CD14-positive monocyte (primary cell): Measurements from ENCODE around the gene PLAU. TPM values are rescaled to one million over a fixed set of nuclear protein-coding genes. Genes with fewer than 3 reads are reported as not detected.
A peak's percentile ranks its signal among the peaks of the same experiment; 100 is the strongest.

ENCODE experiments used
- DNase-seq, 3 donors: peaks; one replicate each; pipeline ENCODE4 v3.0.0-alpha.2; 2011 to 2022
- H2AFZ ChIP-seq: 2 replicates; pipeline ENCODE4 v1.6.0; 2012; ENCODE audit warnings: mild to moderate bottlenecking, low read depth, low read length, inconsistent platforms; ENCODE audit not compliant: insufficient read depth, poor library complexity, severe bottlenecking
- H3K27ac ChIP-seq, 2 donors: 1 replicate in 1 of 2; 2 replicates in 1 of 2; pipeline ENCODE4 v1.5.1; 2012 to 2013; ENCODE audit warnings: low read length in 2 of 2, control low read depth in 1 of 2, inconsistent platforms in 1 of 2, low read depth in 1 of 2, mild to moderate bottlenecking in 1 of 2
- H3K27me3 ChIP-seq, 2 donors: one replicate each; pipeline versions ENCODE4 v1.6.0 to v1.6.1; 2011 to 2013; ENCODE audit warnings: low read length in 2 of 2; ENCODE audit not compliant: control insufficient read depth in 2 of 2, insufficient read depth in 2 of 2
- H3K36me3 ChIP-seq, 2 donors: replicated peaks in 1 of 2; 1 replicate in 1 of 2; 2 replicates in 1 of 2; pipeline versions ENCODE4 v1.5.1 to v1.6.1; 2012 to 2013; ENCODE audit warnings: low read length in 2 of 2, control low read depth in 1 of 2, inconsistent platforms in 1 of 2, mild to moderate bottlenecking in 1 of 2; ENCODE audit not compliant: insufficient read depth in 2 of 2, control insufficient read depth in 1 of 2
- H3K4me1 ChIP-seq, 2 donors: 1 replicate in 1 of 2; 2 replicates in 1 of 2; pipeline versions ENCODE4 v1.5.1 to v1.6.1; 2012 to 2013; ENCODE audit warnings: low read length in 2 of 2, control low read depth in 1 of 2, inconsistent platforms in 1 of 2, mild to moderate bottlenecking in 1 of 2, moderate library complexity in 1 of 2; ENCODE audit not compliant: insufficient read depth in 2 of 2, control insufficient read depth in 1 of 2
- H3K4me2 ChIP-seq: replicated peaks from 2 replicates; pipeline ENCODE3; 2012; ENCODE audit warnings: low read length, moderate library complexity, mild to moderate bottlenecking; ENCODE audit not compliant: poor library complexity, severe bottlenecking; ENCODE audit errors: extremely low read depth
- H3K4me3 ChIP-seq, 3 experiments: fragments of 200-600 bp in 1 of 3; sonication (generic) in 1 of 3; replicated peaks in 1 of 3; 1 replicate in 2 of 3; 2 replicates in 1 of 3; pipeline ENCODE4 v1.5.1; 2011 to 2013; ENCODE audit warnings: low read length in 3 of 3, mild to moderate bottlenecking in 3 of 3, control low read depth in 2 of 3, low read depth in 2 of 3, inconsistent platforms in 1 of 3, moderate library complexity in 1 of 3
- H3K79me2 ChIP-seq: 2 replicates; pipeline ENCODE4 v1.6.0; 2012; ENCODE audit warnings: mild to moderate bottlenecking, control low read depth, inconsistent platforms, low read length, moderate library complexity; ENCODE audit not compliant: insufficient read depth
- H3K9ac ChIP-seq: 2 replicates; pipeline ENCODE4 v1.6.0; 2017; ENCODE audit warnings: low read length, mild to moderate bottlenecking; ENCODE audit not compliant: insufficient read depth, poor library complexity, severe bottlenecking
- H3K9me3 ChIP-seq, 2 donors: replicated peaks in 1 of 2; 1 replicate in 1 of 2; 2 replicates in 1 of 2; pipeline versions ENCODE4 v1.5.1 to v1.6.1; 2012 to 2013; ENCODE audit warnings: low read length in 2 of 2, control low read depth in 1 of 2; ENCODE audit not compliant: control insufficient read depth in 1 of 2, insufficient read depth in 1 of 2
- H4K20me1 ChIP-seq: 2 replicates; pipeline ENCODE4 v1.6.0; 2012; ENCODE audit warnings: mild to moderate bottlenecking, low read length, control low read depth, moderate library complexity; ENCODE audit not compliant: insufficient read depth
- H3K27ac Mint-ChIP-seq, 7 donors: one replicate each; pipeline ENCODE4 v1.8.0; 2020; ENCODE audit warnings: mild to moderate bottlenecking in 7 of 7, mixed read lengths in 7 of 7, moderate library complexity in 6 of 7, inconsistent platforms in 2 of 7
- H3K27me3 Mint-ChIP-seq, 3 donors: one replicate each; pipeline ENCODE4 v1.8.0; 2021 to 2022; ENCODE audit warnings: low read depth in 3 of 3, mild to moderate bottlenecking in 3 of 3, mixed read lengths in 3 of 3, moderate library complexity in 3 of 3, inconsistent platforms in 1 of 3
- H3K36me3 Mint-ChIP-seq, 2 donors: one replicate each; pipeline ENCODE4 v1.8.0; 2020; ENCODE audit warnings: mixed read lengths in 2 of 2, inconsistent platforms in 1 of 2, mild to moderate bottlenecking in 1 of 2
- H3K4me1 Mint-ChIP-seq: one replicate; pipeline ENCODE4 v1.8.0; 2020; ENCODE audit warnings: mild to moderate bottlenecking, mixed read lengths
- H3K4me3 Mint-ChIP-seq, 2 donors: one replicate each; pipeline ENCODE4 v1.8.0; 2020; ENCODE audit warnings: mild to moderate bottlenecking in 2 of 2, mixed read lengths in 2 of 2, moderate library complexity in 1 of 2
- H3K9me3 Mint-ChIP-seq, 7 donors: one replicate each; pipeline ENCODE4 v1.8.0; 2020 to 2022; ENCODE audit warnings: mixed read lengths in 7 of 7, mild to moderate bottlenecking in 6 of 7, moderate library complexity in 6 of 7, inconsistent platforms in 2 of 7
- CTCF ChIP-seq: fragments of 200-600 bp; IDR thresholded peaks from one replicate; pipeline ENCODE4 v1.8.0; 2022; ENCODE audit warnings: antibody characterized with exemption, mild to moderate bottlenecking
- WGBS: methylation state at CpG from one replicate; pipeline ENCODE4 v1.1.5; 2013; ENCODE audit warnings: missing lambda C conversion rate; ENCODE audit not compliant: insufficient coverage; 5-methylcytosine and 5-hydroxymethylcytosine counted together
- intact Hi-C, 2 donors: fragments of 100-400 bp; cut with micrococcal nuclease; formaldehyde crosslinking; loops; one replicate each; pipeline versions ENCODE4 v1.15.0 to v1.15.1; 2023
- polyA plus RNA-seq, 3 donors: library from polyadenylated mRNA; depleted of rRNA in 1 of 3; unstranded in 2 of 3; stranded (reverse) in 1 of 3; fragments of 300-500 nt in 2 of 3; fragments of >200 nt in 1 of 3; fragmentation: Illumina TruSeq in 2 of 3; gene quantifications; 1 replicate in 2 of 3; 2 replicates in 1 of 3; pipeline ENCODE4 v1.2.3, GENCODE V29; 2012 to 2021

The PLAU gene
- polyA plus RNA-seq, 3 donors: 0.16 to 1.5 (median 0.43) TPM

- Histone ChIP-seq H2AFZ (no peak overlapping the region), H3K79me2 (peaks cover 84% of the 10 kb centered on the region), H3K36me3 (peaks cover 20 to 39% of the 10 kb centered on the region in 2 donors), H3K4me3 (no peak overlapping the region), H3K27ac (peak overlapping the region in 1 of 2 donors; percentile 68), H3K27me3 (no peaks in the 10 kb centered on the region), H4K20me1 (peaks cover 41% of the 10 kb centered on the region), H3K4me1 (peaks cover 65 to 73% of the 10 kb centered on the region in 2 donors), H3K4me2 (no peak overlapping the region), H3K9me3 (no peaks in the 10 kb centered on the region), H3K9ac (no peak overlapping the region)
- 78% methylated on average over 1 of the region's 5 CpGs for WGBS
- TF ChIP-seq CTCF: no peak
- no peaks in the 10 kb centered on the region for H3K27me3 Mint-ChIP-seq
- peaks cover 30 to 71% of the 10 kb centered on the region in 2 donors for H3K36me3 Mint-ChIP-seq
- H3K4me3 Mint-ChIP-seq: no peak overlapping the region
- no peaks in the 10 kb centered on the region for H3K9me3 Mint-ChIP-seq
- peak overlapping the region in 6 of 7 donors; percentile 44 to 79 (median 62) for H3K27ac Mint-ChIP-seq
- H3K4me1 Mint-ChIP-seq: peaks cover 76% of the 10 kb centered on the region
- intact Hi-C loops: no loop called here
- no peak for DNase-seq
Observed at GRCh38 chr10:73863039-73863817, 47.7 kb upstream of the PLAU start.

GRCh38 chr10:73864229-73864628 lies 46.7 kb upstream of the PLAU start:
- H3K9me3 Mint-ChIP-seq: no peaks in the 10 kb centered on the region
- H3K4me1 Mint-ChIP-seq: peaks cover 74% of the 10 kb centered on the region
- Histone ChIP-seq H3K9me3 (no peaks in the 10 kb centered on the region), H4K20me1 (peaks cover 35% of the 10 kb centered on the region), H3K27me3 (no peaks in the 10 kb centered on the region), H2AFZ (no peak overlapping the region), H3K79me2 (peaks cover 84% of the 10 kb centered on the region), H3K4me2 (no peak overlapping the region), H3K27ac (peak overlapping the region; percentile 11 to 68), H3K36me3 (peaks cover 19 to 38% of the 10 kb centered on the region in 2 donors), H3K9ac (no peak overlapping the region), H3K4me3 (no peak overlapping the region), H3K4me1 (peaks cover 67 to 76% of the 10 kb centered on the region in 2 donors)
- WGBS: 92% methylated on average over 3 of the region's 4 CpGs
- H3K27ac Mint-ChIP-seq: peak overlapping the region in 6 of 7 donors; percentile 43 to 95 (median 66)
- H3K27me3 Mint-ChIP-seq: no peaks in the 10 kb centered on the region
- no peak overlapping the region for H3K4me3 Mint-ChIP-seq
- no peak for TF ChIP-seq CTCF
- peaks cover 26 to 70% of the 10 kb centered on the region in 2 donors for H3K36me3 Mint-ChIP-seq
- intact Hi-C loops: no loop called here
- no peak for DNase-seq
